Ishikawa (cell line): ENCODE data around the gene DUSP22.

Experiments
- CEBPB ChIP-seq: IDR thresholded peaks from 2 replicates; pipeline ENCODE4 v1.6.1; 2012
- CREB1 ChIP-seq: IDR thresholded peaks from 2 replicates; pipeline ENCODE4 v1.6.1; 2012; ENCODE audit warnings: low read depth
- EGR1 ChIP-seq: IDR thresholded peaks from 2 replicates; pipeline ENCODE4 v1.6.1; 2012
- EP300 ChIP-seq: IDR thresholded peaks from 2 replicates; pipeline ENCODE4 v1.6.1; 2012; ENCODE audit warnings: borderline replicate concordance
- FOXM1 ChIP-seq: IDR thresholded peaks from 2 replicates; pipeline ENCODE4 v1.6.1; 2012; ENCODE audit warnings: low read depth, borderline replicate concordance
- MAX ChIP-seq: IDR thresholded peaks from 2 replicates; pipeline ENCODE4 v1.6.1; 2012
- NFIC ChIP-seq: IDR thresholded peaks from 2 replicates; pipeline ENCODE4 v1.6.1; 2012
- RAD21 ChIP-seq: IDR thresholded peaks from 2 replicates; pipeline ENCODE4 v1.6.1; 2012; ENCODE audit warnings: low read depth
- TAF1 ChIP-seq: IDR thresholded peaks from 2 replicates; pipeline ENCODE4 v1.6.1; 2012; ENCODE audit warnings: low read depth, mild to moderate bottlenecking
- TCF12 ChIP-seq: IDR thresholded peaks from 2 replicates; pipeline ENCODE4 v1.6.1; 2012; ENCODE audit warnings: low read depth
- TEAD4 ChIP-seq: IDR thresholded peaks from 2 replicates; pipeline ENCODE4 v1.6.1; 2012
- USF1 ChIP-seq: IDR thresholded peaks from 2 replicates; pipeline ENCODE4 v1.6.1; 2012
- YY1 ChIP-seq: IDR thresholded peaks from 2 replicates; pipeline ENCODE4 v1.6.1; 2012; ENCODE audit warnings: low read depth
- ZBTB7A ChIP-seq: IDR thresholded peaks from 2 replicates; pipeline ENCODE4 v1.6.1; 2012; ENCODE audit warnings: low read depth
- TF ChIP-seq, protein P1 (sequence below): IDR thresholded peaks from 2 replicates; pipeline ENCODE4 v1.6.1; 2012; ENCODE audit warnings: low read depth, mild to moderate bottlenecking

Gene DUSP22

GRCh38 chr6:316753-317038, 24.4 kb downstream of the DUSP22 start:
- no peak for TF ChIP-seq EGR1
- no peak for TF ChIP-seq USF1
- no peak for TF ChIP-seq TEAD4
- TF ChIP-seq NFIC = no peak
- TF ChIP-seq CEBPB = no peak
- no peak for TF ChIP-seq YY1

DNA sequence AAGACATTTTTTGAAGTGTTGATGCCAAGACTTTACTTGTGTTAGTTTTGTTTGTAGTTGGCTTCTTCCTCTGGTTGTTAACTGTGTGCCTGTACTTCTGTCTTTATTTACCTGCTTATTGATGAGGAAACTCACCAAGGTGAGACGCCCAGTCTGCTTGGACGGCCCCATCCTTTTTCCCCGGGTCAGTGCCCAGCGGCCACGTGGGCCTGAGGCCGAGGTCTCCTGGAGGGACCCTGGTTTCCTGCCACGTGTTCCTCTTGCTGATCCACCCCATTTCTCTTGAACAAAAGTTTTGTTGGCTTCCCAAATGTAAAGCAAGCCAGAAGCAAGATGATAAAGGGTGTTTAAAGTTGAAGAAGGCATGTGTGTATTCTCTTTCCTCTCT, 24.8 kb downstream of the DUSP22 start:
- TF ChIP-seq CEBPB (no peak), CREB1 (no peak), YY1 (no peak), EP300 (no peak)

DNA sequence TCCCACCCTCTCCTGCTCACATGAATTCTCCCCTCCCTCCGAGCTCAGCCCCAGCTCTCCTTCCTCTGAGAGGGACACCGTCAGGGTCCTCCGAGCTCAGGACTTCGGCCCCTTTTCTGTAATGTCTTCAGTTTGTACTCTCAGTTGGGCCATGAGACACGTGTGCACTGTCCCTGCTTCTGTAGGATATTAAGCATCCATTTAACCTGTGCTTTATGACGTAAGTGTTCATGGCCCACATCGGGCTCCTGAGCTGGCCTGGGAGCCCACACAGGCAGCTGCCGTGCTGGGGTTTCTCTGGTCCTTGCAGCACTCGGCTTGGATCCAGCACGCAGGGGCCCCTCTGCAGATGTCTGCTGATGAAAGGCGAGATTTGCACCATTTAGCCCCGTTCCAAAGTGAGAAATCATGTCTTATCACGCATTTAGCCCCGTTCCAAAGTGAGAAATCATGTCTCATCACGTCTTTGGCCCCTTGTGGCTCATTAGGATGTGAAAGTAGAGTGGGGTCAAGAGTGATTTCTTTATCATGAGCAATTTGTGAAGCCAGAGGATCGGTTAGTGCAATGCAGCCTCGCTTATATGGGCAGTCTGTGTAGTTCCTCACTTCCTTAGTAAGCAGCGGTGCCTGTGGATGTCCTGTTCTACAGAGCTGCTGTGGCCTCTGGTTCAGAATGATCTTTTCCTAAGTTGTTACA, 25.3 kb downstream of the DUSP22 start:
- TF ChIP-seq EP300 (no peak), CEBPB (no peak), YY1 (no peak), TCF12 (no peak), ZBTB7A (no peak), TAF1 (no peak), MAX (no peak), USF1 (no peak), NFIC (no peak), RAD21 (no peak)
- TF ChIP-seq, protein P1, sequence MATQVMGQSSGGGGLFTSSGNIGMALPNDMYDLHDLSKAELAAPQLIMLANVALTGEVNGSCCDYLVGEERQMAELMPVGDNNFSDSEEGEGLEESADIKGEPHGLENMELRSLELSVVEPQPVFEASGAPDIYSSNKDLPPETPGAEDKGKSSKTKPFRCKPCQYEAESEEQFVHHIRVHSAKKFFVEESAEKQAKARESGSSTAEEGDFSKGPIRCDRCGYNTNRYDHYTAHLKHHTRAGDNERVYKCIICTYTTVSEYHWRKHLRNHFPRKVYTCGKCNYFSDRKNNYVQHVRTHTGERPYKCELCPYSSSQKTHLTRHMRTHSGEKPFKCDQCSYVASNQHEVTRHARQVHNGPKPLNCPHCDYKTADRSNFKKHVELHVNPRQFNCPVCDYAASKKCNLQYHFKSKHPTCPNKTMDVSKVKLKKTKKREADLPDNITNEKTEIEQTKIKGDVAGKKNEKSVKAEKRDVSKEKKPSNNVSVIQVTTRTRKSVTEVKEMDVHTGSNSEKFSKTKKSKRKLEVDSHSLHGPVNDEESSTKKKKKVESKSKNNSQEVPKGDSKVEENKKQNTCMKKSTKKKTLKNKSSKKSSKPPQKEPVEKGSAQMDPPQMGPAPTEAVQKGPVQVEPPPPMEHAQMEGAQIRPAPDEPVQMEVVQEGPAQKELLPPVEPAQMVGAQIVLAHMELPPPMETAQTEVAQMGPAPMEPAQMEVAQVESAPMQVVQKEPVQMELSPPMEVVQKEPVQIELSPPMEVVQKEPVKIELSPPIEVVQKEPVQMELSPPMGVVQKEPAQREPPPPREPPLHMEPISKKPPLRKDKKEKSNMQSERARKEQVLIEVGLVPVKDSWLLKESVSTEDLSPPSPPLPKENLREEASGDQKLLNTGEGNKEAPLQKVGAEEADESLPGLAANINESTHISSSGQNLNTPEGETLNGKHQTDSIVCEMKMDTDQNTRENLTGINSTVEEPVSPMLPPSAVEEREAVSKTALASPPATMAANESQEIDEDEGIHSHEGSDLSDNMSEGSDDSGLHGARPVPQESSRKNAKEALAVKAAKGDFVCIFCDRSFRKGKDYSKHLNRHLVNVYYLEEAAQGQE = no peak

DNA sequence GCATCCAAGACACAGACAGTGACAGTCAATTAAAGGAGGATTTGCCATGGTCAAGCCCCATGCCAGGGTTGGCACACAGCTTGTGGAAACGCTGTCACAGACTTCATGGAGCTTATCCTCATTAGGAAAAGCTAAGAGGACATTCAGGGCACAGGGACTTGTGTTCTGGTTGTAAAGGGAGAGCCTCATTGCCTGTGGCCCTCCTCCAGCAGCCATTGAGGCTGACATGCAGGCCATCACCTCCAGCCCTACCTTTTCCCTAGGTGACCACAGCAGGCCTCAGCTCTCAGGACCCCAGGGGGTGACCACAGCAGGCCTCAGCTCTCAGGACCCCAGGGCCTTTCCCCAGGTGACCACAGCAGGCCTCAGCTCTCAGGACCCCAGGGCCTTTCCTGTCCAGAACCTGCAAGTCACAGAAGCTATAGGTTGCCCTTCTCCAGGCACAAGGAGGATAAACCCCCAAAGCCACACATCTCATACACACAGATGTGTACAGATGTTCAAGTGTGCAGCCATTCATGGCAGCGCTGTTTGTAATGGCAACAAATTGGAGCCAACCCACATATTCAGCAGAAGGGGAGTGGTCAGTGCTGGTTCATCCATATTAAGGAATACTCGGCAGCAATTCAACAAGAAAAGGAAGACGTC, 26.1 kb downstream of the DUSP22 start:
- TF ChIP-seq RAD21 = no peak
- TF ChIP-seq, protein P1 = no peak
- TF ChIP-seq TCF12 = no peak
- no peak for TF ChIP-seq MAX
- no peak for TF ChIP-seq EP300
- no peak for TF ChIP-seq CREB1
- no peak for TF ChIP-seq EGR1
- no peak for TF ChIP-seq YY1
- TF ChIP-seq FOXM1 = no peak
- TF ChIP-seq NFIC = no peak
- TF ChIP-seq ZBTB7A = no peak
- no peak for TF ChIP-seq TEAD4

DNA sequence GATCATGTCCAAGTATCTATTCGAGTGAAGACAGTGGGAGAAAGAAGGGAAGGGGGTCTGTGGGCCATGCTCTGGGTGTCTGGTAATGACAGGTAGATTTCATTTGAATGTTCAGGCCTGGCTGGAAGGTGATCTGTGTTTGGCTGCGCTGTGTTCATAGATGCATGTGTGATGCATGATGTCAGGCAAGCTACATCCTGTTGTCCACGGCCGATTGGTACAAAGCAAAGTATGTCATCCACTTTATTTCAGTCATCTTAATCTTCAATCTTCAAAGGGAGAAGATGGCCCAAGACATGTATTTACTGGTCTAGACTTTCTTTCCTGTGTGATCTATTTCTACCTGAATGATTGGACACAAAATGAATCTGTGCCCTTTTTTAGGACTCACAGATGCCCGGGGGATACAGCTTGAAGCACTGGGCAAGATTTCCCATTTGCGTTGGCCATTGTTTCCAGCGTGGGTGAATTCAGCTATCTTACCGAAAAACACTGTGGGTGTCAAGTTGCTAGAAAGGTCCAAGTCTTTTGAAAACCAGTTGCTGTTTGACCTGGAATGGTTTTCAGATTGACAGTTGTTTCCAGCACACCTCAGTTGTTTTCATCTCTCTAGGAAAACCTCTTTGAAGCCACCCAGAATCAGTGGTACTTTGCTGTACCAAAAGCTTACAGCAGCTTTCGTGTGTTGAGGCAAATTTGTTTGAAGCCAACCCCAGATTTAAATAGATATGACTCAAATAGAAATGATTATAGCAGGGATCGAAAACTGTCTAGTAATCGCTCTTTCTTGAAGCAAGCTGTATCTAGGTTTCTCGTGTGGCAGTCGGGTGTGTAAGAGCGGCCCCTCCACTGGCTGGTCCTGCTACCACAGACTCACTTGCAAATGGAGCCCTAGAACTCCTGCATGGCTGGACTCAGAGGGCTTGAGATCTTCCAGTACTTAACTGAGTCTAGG, 27.2 kb downstream of the DUSP22 start:
- no peak for TF ChIP-seq MAX
- no peak for TF ChIP-seq USF1
